ENCODE results near the gene NRG3. TPM values are rescaled to one million over a fixed set of nuclear protein-coding genes. Genes with fewer than 3 reads are reported as not detected.

Gene NRG3
- total RNA-seq, 2 experiments from 2014 or later: not detected

DNA sequence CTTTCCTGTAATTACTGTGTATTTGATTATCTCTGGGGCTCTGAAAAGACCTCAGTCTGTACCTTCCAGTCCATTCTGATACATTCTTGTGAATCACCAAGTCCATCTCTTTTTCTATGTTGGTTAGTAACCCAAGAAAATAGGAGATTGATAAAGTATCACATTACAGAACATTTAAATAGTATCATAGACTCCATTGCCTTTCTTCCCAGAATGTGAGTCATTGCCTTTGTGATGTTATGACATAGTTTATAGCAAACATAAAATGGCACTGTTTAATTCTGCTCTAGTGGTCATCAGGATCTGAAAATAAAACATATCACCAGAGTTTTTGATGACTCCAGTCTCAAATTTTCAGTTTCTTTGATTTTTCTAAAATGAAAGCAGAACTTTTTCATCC lies 78.4 kb downstream of the NRG3 start:
- TF ChIP-seq, protein P1, sequence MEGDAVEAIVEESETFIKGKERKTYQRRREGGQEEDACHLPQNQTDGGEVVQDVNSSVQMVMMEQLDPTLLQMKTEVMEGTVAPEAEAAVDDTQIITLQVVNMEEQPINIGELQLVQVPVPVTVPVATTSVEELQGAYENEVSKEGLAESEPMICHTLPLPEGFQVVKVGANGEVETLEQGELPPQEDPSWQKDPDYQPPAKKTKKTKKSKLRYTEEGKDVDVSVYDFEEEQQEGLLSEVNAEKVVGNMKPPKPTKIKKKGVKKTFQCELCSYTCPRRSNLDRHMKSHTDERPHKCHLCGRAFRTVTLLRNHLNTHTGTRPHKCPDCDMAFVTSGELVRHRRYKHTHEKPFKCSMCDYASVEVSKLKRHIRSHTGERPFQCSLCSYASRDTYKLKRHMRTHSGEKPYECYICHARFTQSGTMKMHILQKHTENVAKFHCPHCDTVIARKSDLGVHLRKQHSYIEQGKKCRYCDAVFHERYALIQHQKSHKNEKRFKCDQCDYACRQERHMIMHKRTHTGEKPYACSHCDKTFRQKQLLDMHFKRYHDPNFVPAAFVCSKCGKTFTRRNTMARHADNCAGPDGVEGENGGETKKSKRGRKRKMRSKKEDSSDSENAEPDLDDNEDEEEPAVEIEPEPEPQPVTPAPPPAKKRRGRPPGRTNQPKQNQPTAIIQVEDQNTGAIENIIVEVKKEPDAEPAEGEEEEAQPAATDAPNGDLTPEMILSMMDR (IDR thresholded peaks at IDR 0.05): no peak
- Histone ChIP-seq H3K4me1 (ENCODE audit: insufficient read depth, low read length) (no peaks in the 10 kb centered on the region), H3K4me3 (ENCODE audit: low read length) (no peak overlapping the region), H3K27me3 (ENCODE audit: control insufficient read depth in 1 of 2, insufficient read depth in 2 of 2, low read length in 2 of 2) (no peaks in the 10 kb centered on the region), H3K36me3 (ENCODE audit: insufficient read depth, low read length) (no peaks in the 10 kb centered on the region), H3K27ac (ENCODE audit: low read depth in 1 of 2, low read length in 2 of 2) (no peak overlapping the region), H3K9me3 (ENCODE audit: control insufficient read depth in 1 of 2, insufficient read depth in 1 of 2, low read length in 2 of 2) (no peaks in the 10 kb centered on the region)
- Mint-ChIP-seq H3K4me3 (no peak overlapping the region), H3K27me3 (no peaks in the 10 kb centered on the region), H3K27ac (no peak overlapping the region), H3K4me1 (ENCODE audit: low read depth) (no peaks in the 10 kb centered on the region), H3K9me3 (peaks cover 2% of the 10 kb centered on the region), H3K36me3 (ENCODE audit: low read depth) (no peaks in the 10 kb centered on the region)
- ATAC-seq (ENCODE audit: poor library complexity) (no peak), DNase-seq (no peak)
- intact Hi-C loops (cut with DNase I, micrococcal nuclease): no loop called here
- POLR2A ChIA-PET: no interaction called here
- CTCF ChIA-PET: no interaction called here

DNA sequence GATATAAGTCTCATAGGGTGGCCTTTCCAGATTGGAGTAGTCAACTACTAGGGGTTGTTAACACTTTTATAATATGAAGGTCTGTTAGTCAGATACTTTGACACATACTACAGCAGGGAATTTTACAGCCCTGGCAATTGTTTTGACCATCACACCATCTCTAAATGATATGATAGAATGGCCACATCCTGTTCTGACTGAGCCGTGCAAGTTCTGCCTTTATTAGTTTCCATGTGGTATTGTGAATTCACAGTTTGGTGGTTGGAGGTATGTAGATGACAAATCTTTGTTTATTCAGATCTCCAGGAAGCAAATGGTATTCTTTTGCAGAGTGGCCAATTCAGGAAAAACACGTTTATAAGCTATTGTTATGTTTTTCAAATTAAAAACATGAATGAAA lies 83.0 kb downstream of the NRG3 start:
- Histone ChIP-seq H3K9me3 (ENCODE audit: control insufficient read depth in 1 of 2, insufficient read depth in 1 of 2, low read length in 2 of 2) (no peaks in the 10 kb centered on the region), H3K4me1 (ENCODE audit: insufficient read depth, low read length) (no peaks in the 10 kb centered on the region), H3K36me3 (ENCODE audit: insufficient read depth, low read length) (no peaks in the 10 kb centered on the region), H3K27ac (ENCODE audit: low read depth in 1 of 2, low read length in 2 of 2) (no peak overlapping the region), H3K4me3 (ENCODE audit: low read length) (no peak overlapping the region), H3K27me3 (ENCODE audit: control insufficient read depth in 1 of 2, insufficient read depth in 2 of 2, low read length in 2 of 2) (no peaks in the 10 kb centered on the region)
- TF ChIP-seq, protein P1 (IDR thresholded peaks at IDR 0.05): no peak
- Mint-ChIP-seq H3K27ac (no peak overlapping the region), H3K27me3 (no peaks in the 10 kb centered on the region), H3K36me3 (ENCODE audit: low read depth) (no peaks in the 10 kb centered on the region), H3K4me1 (ENCODE audit: low read depth) (no peaks in the 10 kb centered on the region), H3K9me3 (peaks cover 2% of the 10 kb centered on the region), H3K4me3 (no peak overlapping the region)
- no peak for ATAC-seq (ENCODE audit: poor library complexity)
- intact Hi-C loops (cut with DNase I, micrococcal nuclease): no loop called here
- DNase-seq: no peak
- POLR2A ChIA-PET: no interaction called here
- CTCF ChIA-PET: no interaction called here

DNA sequence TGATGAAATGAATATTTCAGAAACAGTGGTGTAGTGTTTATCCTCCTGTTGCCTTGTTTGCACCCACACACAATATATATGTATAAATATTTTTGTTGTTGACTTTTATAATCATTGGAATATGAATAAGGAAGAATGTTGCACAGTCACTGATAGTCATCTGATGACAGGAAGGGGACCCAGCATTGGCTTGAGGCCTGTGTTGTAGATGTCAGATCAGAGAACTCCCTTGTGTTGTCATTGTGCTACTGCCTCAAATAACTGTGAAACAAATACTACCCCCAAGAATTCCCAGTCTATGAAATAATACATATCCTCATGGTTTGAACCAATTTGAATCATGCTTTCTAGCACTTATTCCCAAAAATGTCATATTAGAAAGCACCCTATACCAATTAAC lies 84.0 kb downstream of the NRG3 start:
- no peaks in the 10 kb centered on the region for H3K9me3 Mint-ChIP-seq
- H3K9me3 ChIP-seq (ENCODE audit: control insufficient read depth in 1 of 2, insufficient read depth in 1 of 2, low read length in 2 of 2): peaks cover 4% of the 10 kb centered on the region in 2 experiments
- H3K4me3 Mint-ChIP-seq: no peak overlapping the region
- H3K36me3 Mint-ChIP-seq (ENCODE audit: low read depth): no peaks in the 10 kb centered on the region
- H3K27ac ChIP-seq (ENCODE audit: low read depth in 1 of 2, low read length in 2 of 2): no peak overlapping the region
- no peaks in the 10 kb centered on the region for H3K27me3 ChIP-seq (ENCODE audit: control insufficient read depth in 1 of 2, insufficient read depth in 2 of 2, low read length in 2 of 2)
- no peaks in the 10 kb centered on the region for H3K36me3 ChIP-seq (ENCODE audit: insufficient read depth, low read length)
- intact Hi-C loops (cut with DNase I, micrococcal nuclease): no loop called here
- CTCF ChIA-PET: no interaction called here
- POLR2A ChIA-PET: no interaction called here
- no peaks in the 10 kb centered on the region for H3K4me1 Mint-ChIP-seq (ENCODE audit: low read depth)
- no peak overlapping the region for H3K27ac Mint-ChIP-seq
- H3K4me1 ChIP-seq (ENCODE audit: insufficient read depth, low read length): no peaks in the 10 kb centered on the region
- no peaks in the 10 kb centered on the region for H3K27me3 Mint-ChIP-seq
- DNase-seq (no peak), ATAC-seq (ENCODE audit: poor library complexity) (no peak)
- TF ChIP-seq, protein P1 (IDR thresholded peaks at IDR 0.05): no peak
- H3K4me3 ChIP-seq (ENCODE audit: low read length): no peak overlapping the region
